Loucy (cell line): Measurements from ENCODE around the gene NHEJ1.

Source experiments
- H2AFZ ChIP-seq: fragments of 200-600 bp; sonication (generic); 2 replicates; pipeline ENCODE4 v1.6.0; 2016; ENCODE audit warnings: antibody characterized with exemption, mild to moderate bottlenecking, low read length, moderate library complexity
- H3F3A ChIP-seq: fragments of 200-600 bp; 2 replicates; pipeline ENCODE4 v1.6.0; 2016; ENCODE audit warnings: antibody characterized with exemption, low read depth, mild to moderate bottlenecking
- H3K27me3 ChIP-seq: fragments of 200-600 bp; sonication (generic); 2 replicates; pipeline ENCODE4 v1.6.1; 2014; ENCODE audit warnings: low read length, mild to moderate bottlenecking; ENCODE audit not compliant: insufficient read depth, poor library complexity, severe bottlenecking
- H3K36me3 ChIP-seq: fragments of 200-600 bp; sonication (generic); 2 replicates; pipeline ENCODE4 v1.6.1; 2016; ENCODE audit warnings: low read length; ENCODE audit not compliant: insufficient read depth
- H3K4me1 ChIP-seq: fragments of 200-600 bp; sonication (generic); 2 replicates; pipeline ENCODE4 v1.5.1; 2014; ENCODE audit warnings: low read length, mild to moderate bottlenecking; ENCODE audit not compliant: insufficient read depth, poor library complexity, severe bottlenecking
- H3K4me2 ChIP-seq: fragments of 200-600 bp; sonication (generic); 2 replicates; pipeline ENCODE4 v1.6.0; 2014; ENCODE audit warnings: antibody characterized with exemption, low read length, low read depth, mild to moderate bottlenecking; ENCODE audit not compliant: poor library complexity, severe bottlenecking
- H3K4me3 ChIP-seq: fragments of 200-600 bp; sonication (generic); 2 replicates; pipeline ENCODE4 v1.5.1; 2014; ENCODE audit warnings: low read length, mild to moderate bottlenecking, mixed read lengths; ENCODE audit not compliant: poor library complexity, severe bottlenecking
- H3K79me2 ChIP-seq: fragments of 200-600 bp; sonication (generic); 2 replicates; pipeline ENCODE4 v1.6.1; 2014; ENCODE audit warnings: low read length; ENCODE audit not compliant: insufficient read depth
- H3K9ac ChIP-seq: fragments of 200-600 bp; sonication (generic); 2 replicates; pipeline ENCODE4 v1.6.0; 2014; ENCODE audit warnings: mild to moderate bottlenecking, low read depth, low read length, moderate library complexity; ENCODE audit not compliant: poor library complexity, severe bottlenecking
- H3K9me2 ChIP-seq: fragments of 200-600 bp; sonication (generic); replicated peaks from 2 replicates; pipeline ENCODE4 v1.6.1; 2016; ENCODE audit warnings: low read depth, low read length, mixed read lengths
- H3K9me3 ChIP-seq: fragments of 200-600 bp; sonication (generic); 2 replicates; pipeline ENCODE4 v1.6.1; 2014; ENCODE audit warnings: mild to moderate bottlenecking, antibody characterized with exemption, low read length, low read depth; ENCODE audit not compliant: insufficient read depth
- H4K20me1 ChIP-seq: fragments of 200-600 bp; sonication (generic); 2 replicates; pipeline ENCODE4 v1.6.0; 2014; ENCODE audit warnings: antibody characterized with exemption, low read length, mild to moderate bottlenecking; ENCODE audit not compliant: insufficient read depth, poor library complexity, severe bottlenecking
- CTCF ChIP-seq: fragments of 200-600 bp; sonication (generic); conservative IDR thresholded peaks from 2 replicates; pipeline ENCODE4 v1.5.1; 2014; ENCODE audit warnings: mild to moderate bottlenecking, antibody characterized with exemption, low read length
- EZH2phosphoT487 ChIP-seq: fragments of 200-600 bp; IDR thresholded peaks from 2 replicates; pipeline ENCODE4 v1.6.1; 2018; ENCODE audit warnings: antibody characterized with exemption, mild to moderate bottlenecking, moderate library complexity, borderline replicate concordance

The NHEJ1 gene

GRCh38 chr2:219086196-219086595 lies 74.4 kb downstream of the NHEJ1 start:
- Histone ChIP-seq H4K20me1 (no peaks in the 10 kb centered on the region), H3K27me3 (no peaks in the 10 kb centered on the region), H3K4me2 (no peak overlapping the region), H3K4me1 (peaks cover 29% of the 10 kb centered on the region), H3K4me3 (no peak overlapping the region), H3K36me3 (no peaks in the 10 kb centered on the region), H3F3A (no peaks in the 10 kb centered on the region), H3K9me3 (no peaks in the 10 kb centered on the region), H3K79me2 (no peaks in the 10 kb centered on the region), H2AFZ (no peak overlapping the region), H3K9me2 (no peaks in the 10 kb centered on the region), H3K9ac (peak overlapping the region; percentile 10)
- TF ChIP-seq EZH2phosphoT487 (no peak), CTCF (no peak)

GRCh38 chr2:219084791-219085190 lies 75.8 kb downstream of the NHEJ1 start:
- Histone ChIP-seq H3K4me1 (peaks cover 29% of the 10 kb centered on the region), H3K36me3 (no peaks in the 10 kb centered on the region), H3K79me2 (no peaks in the 10 kb centered on the region), H3K9me3 (no peaks in the 10 kb centered on the region), H3K27me3 (no peaks in the 10 kb centered on the region), H4K20me1 (no peaks in the 10 kb centered on the region), H3K9me2 (no peaks in the 10 kb centered on the region), H2AFZ (peak overlapping the region; percentile 74), H3F3A (no peaks in the 10 kb centered on the region), H3K4me3 (peak overlapping the region; percentile 55), H3K9ac (peak overlapping the region; percentile 45), H3K4me2 (peak overlapping the region; percentile 75)
- TF ChIP-seq CTCF, result no peak
- TF ChIP-seq EZH2phosphoT487, result no peak

DNA sequence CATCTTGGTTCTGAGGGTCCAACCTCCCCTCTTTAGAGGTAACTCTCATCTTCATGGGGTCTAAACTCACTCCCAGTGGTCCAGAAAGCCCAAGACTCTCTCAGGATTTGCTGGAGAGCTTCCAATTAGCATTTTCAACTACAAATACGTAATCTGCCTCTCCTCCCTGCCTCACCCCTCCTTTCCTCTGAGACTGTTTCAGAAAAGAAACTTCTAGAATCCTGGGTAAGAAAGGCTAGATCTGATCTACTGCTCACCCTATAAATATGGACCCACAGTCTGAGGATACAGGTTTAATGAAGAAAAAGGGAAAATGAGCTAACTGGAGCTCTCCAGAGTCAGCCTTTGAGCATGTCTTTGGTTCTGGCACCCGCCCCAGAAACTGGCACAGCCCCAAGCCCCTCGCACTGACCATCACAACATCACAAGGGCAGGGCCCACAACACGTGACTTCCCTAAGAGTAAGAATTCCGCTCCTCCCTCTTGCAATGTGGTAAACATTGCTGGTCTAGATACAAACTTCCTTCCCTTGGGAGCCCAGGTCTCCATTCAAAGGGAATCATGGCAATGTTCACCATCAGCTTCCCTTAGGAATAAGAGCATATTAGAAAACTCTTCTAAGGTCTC lies 78.2 kb downstream of the NHEJ1 start:
- Histone ChIP-seq H3K4me1 (peaks cover 29% of the 10 kb centered on the region), H3K27me3 (no peaks in the 10 kb centered on the region), H3K9me2 (no peaks in the 10 kb centered on the region), H3K4me3 (no peak overlapping the region), H3K79me2 (no peaks in the 10 kb centered on the region), H3K36me3 (peaks cover 2% of the 10 kb centered on the region; the same call in 1 of the 2 replicates), H3K9ac (no peak overlapping the region), H3K9me3 (no peaks in the 10 kb centered on the region), H4K20me1 (no peaks in the 10 kb centered on the region), H3F3A (no peaks in the 10 kb centered on the region), H2AFZ (no peak overlapping the region), H3K4me2 (no peak overlapping the region)
- TF ChIP-seq EZH2phosphoT487 (no peak), CTCF (no peak)
